Activated B cell treated with CpG ODN at 0.5 μM for 24 hours (primary cell): ENCODE data around the gene IMMT. TPM values are rescaled to one million over a fixed set of nuclear protein-coding genes. Genes with fewer than 3 reads are reported as not detected.
A peak's percentile ranks its signal among the peaks of the same experiment; 100 is the strongest.

Experiments used
- ATAC-seq: fragments of 200-7000 bp; cut with Tn5 transposase; one replicate; pipeline ENCODE4 v1.10.0; 2021; ENCODE audit warnings: low read depth, mild to moderate bottlenecking, moderate library complexity
- CTCF ChIA-PET: fragments of 350-600 bp; sonication (Branson Sonifier 250); formaldehyde crosslinking; loops from one replicate; lab custom pipeline; 2021; ENCODE audit warnings: antibody characterized with exemption; lab: Charles Lee
- POLR2A ChIA-PET: fragments of 350-600 bp; sonication (Branson Sonifier 250); formaldehyde crosslinking; loops from one replicate; lab custom pipeline; 2021; ENCODE audit warnings: antibody characterized with exemption; lab: Charles Lee
- DNase-seq: peaks from one replicate; pipeline ENCODE4 v3.0.0; 2022
- H3K27ac Mint-ChIP-seq: one replicate; pipeline ENCODE4 v1.8.0; 2020; ENCODE audit warnings: mixed read lengths
- H3K27me3 Mint-ChIP-seq: one replicate; pipeline ENCODE4 v1.8.0; 2021; ENCODE audit warnings: mixed read lengths
- H3K36me3 Mint-ChIP-seq: one replicate; pipeline ENCODE4 v1.8.0; 2021; ENCODE audit warnings: low read depth, mixed read lengths
- H3K4me1 Mint-ChIP-seq: one replicate; pipeline ENCODE4 v1.8.0; 2021; ENCODE audit warnings: mixed read lengths
- H3K4me3 Mint-ChIP-seq: one replicate; pipeline ENCODE4 v1.8.0; 2020; ENCODE audit warnings: mild to moderate bottlenecking, mixed read lengths
- H3K9me3 Mint-ChIP-seq: one replicate; pipeline ENCODE4 v1.8.0; 2020; ENCODE audit warnings: mixed read lengths
- CTCF ChIP-seq: fragments of 200-600 bp; IDR thresholded peaks from one replicate; pipeline ENCODE4 v1.8.0; 2022; ENCODE audit warnings: antibody characterized with exemption, mild to moderate bottlenecking
- intact Hi-C: fragments of 100-400 bp; cut with micrococcal nuclease; formaldehyde crosslinking; loops from one replicate; pipeline ENCODE4 v1.15.1; 2024
- total RNA-seq: library from RNA; stranded (reverse); gene quantifications from 2 replicates; pipeline ENCODE4 v1.2.3, GENCODE V29; 2022

IMMT gene
- total RNA-seq, 1 donor from 2014 or later: 93.0 TPM

DNA sequence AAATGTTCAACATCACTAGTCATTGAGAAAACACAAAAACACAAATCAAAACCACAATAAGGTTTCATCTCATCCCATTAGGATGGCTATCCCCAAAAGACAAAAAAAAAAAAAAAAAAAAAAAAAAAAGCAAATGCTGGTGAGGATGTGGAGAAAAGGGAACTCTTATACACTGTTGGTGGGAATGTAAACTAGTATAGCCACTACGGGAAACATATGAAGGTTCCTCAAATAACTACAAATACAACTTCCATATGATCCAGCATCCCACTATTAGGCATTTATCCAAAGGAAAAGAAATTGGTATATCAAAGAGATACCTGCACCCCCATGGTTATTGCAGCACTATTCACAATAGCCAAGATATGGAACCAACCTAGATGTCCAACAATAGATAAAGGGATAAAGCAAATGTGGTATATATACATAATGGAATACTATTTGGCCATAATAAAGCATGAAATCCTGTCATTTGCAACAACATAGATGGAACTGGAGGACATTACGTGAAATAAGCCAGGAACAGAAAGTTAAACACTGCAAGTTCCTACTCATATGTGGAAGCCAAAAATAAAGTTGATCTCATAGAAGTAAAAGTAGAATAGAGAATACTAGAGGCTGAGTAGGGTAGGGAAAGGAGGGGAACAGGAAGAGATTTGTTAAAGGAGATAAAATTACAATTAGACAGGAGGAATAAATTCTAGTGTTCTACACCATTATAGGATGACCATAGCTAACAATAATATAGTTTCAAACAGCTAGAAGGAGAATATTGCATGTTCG is 98.0 kb downstream of the IMMT start:
- no peak for TF ChIP-seq CTCF
- Mint-ChIP-seq H3K27ac (peak overlapping the region; percentile 1), H3K36me3 (peaks cover 77% of the 10 kb centered on the region), H3K4me3 (no peak overlapping the region), H3K9me3 (no peaks in the 10 kb centered on the region), H3K4me1 (peaks cover under 1% of the 10 kb centered on the region), H3K27me3 (no peaks in the 10 kb centered on the region)
- POLR2A ChIA-PET: no interaction called here
- CTCF ChIA-PET: interaction anchor here (1.4 kb wide), 1 partner anchor 17 kb away, joined by 3 read pairs; no protein-coding TSS in a partner anchor
- DNase-seq (no peak), ATAC-seq (no peak)
- intact Hi-C loops: no loop called here

GRCh38 chr2:86094229-86094628 is 101.0 kb downstream of the IMMT start:
- Mint-ChIP-seq H3K27me3 (no peaks in the 10 kb centered on the region), H3K36me3 (peaks cover 80% of the 10 kb centered on the region), H3K27ac (no peak overlapping the region), H3K9me3 (no peaks in the 10 kb centered on the region), H3K4me3 (no peak overlapping the region), H3K4me1 (no peaks in the 10 kb centered on the region)
- intact Hi-C loops: no loop called here
- no peak for TF ChIP-seq CTCF
- POLR2A ChIA-PET: no interaction called here
- DNase-seq (no peak), ATAC-seq (no peak)
- CTCF ChIA-PET: no interaction called here

Other genes starting within 250 kb of the IMMT start
- gene POLR1A, start 89.6 kb downstream of the IMMT start, total RNA-seq: 47.8 and 53.4 TPM in 2 replicates
- gene PTCD3, start 89.2 kb downstream of the IMMT start, total RNA-seq: 135 and 148 TPM in 2 replicates
- 35.1 and 37.4 TPM in 2 replicates for gene MRPL35, start 4.0 kb upstream of the IMMT start, total RNA-seq
- gene REEP1, start 142.2 kb upstream of the IMMT start, total RNA-seq: not detected in 2 replicates
- gene KDM3A, start 245.9 kb upstream of the IMMT start, total RNA-seq: 46.0 and 47.6 TPM in 2 replicates